CD4-positive, CD25-positive, alpha-beta regulatory T cell (primary cell): ENCODE results near the gene FAM236D. TPM values are rescaled to one million over a fixed set of nuclear protein-coding genes. Genes with fewer than 3 reads are reported as not detected.
"Not testable (repeated sequence)": the region's sequence is repeated elsewhere in the genome, so short reads cannot be mapped to it uniquely, and the experiment has no call there.

ENCODE experiments used
- ATAC-seq, 2 donors: fragments of 150-1000 bp; cut with Tn5 transposase; one replicate each; pipeline ENCODE4 v1.10.0; 2021; ENCODE audit warnings: low read depth in 2 of 2, moderate number of reproducible peaks in 2 of 2, moderate library complexity in 1 of 2
- DNase-seq, 3 donors: peaks; one replicate each; pipeline versions ENCODE4 v3.0.0 to v3.0.0-alpha.2; 2012 to 2022; ENCODE audit warnings: mixed read lengths in 1 of 3
- H3K27ac ChIP-seq: one replicate; pipeline ENCODE4 v1.7.0; 2013; ENCODE audit warnings: mild to moderate bottlenecking, low read length; ENCODE audit not compliant: insufficient read depth, poor library complexity, severe bottlenecking
- H3K27me3 ChIP-seq: one replicate; pipeline ENCODE4 v1.7.0; 2013; ENCODE audit warnings: low read length; ENCODE audit not compliant: control insufficient read depth, insufficient read depth
- H3K36me3 ChIP-seq: one replicate; pipeline ENCODE4 v1.7.0; 2013; ENCODE audit warnings: mild to moderate bottlenecking, low read length, moderate library complexity; ENCODE audit not compliant: control insufficient read depth, insufficient read depth
- H3K4me1 ChIP-seq: 2 replicates; pipeline ENCODE4 v1.7.0; 2013; ENCODE audit warnings: mild to moderate bottlenecking, low read length; ENCODE audit not compliant: insufficient read depth, control insufficient read depth, poor library complexity, severe bottlenecking
- H3K4me3 ChIP-seq: one replicate; pipeline ENCODE4 v1.7.0; 2013; ENCODE audit warnings: low read depth, mild to moderate bottlenecking, low read length, moderate library complexity
- H3K9me3 ChIP-seq, 2 experiments: 1 replicate in 1 of 2; 2 replicates in 1 of 2; pipeline ENCODE4 v1.7.0; 2013; ENCODE audit warnings: low read length in 2 of 2, mild to moderate bottlenecking in 1 of 2, moderate library complexity in 1 of 2; ENCODE audit not compliant: control insufficient read depth in 2 of 2
- H3K27ac Mint-ChIP-seq, 3 donors: one replicate each; pipeline ENCODE4 v1.8.0; 2020 to 2022; ENCODE audit warnings: mild to moderate bottlenecking in 3 of 3, mixed read lengths in 3 of 3, moderate library complexity in 2 of 3
- H3K27me3 Mint-ChIP-seq: one replicate; pipeline ENCODE4 v1.8.0; 2022; ENCODE audit warnings: mild to moderate bottlenecking, mixed read lengths
- H3K36me3 Mint-ChIP-seq: one replicate; pipeline ENCODE4 v1.8.0; 2020; ENCODE audit warnings: mixed read lengths
- H3K4me1 Mint-ChIP-seq, 4 donors: one replicate each; pipeline ENCODE4 v1.8.0; 2020 to 2022; ENCODE audit warnings: mixed read lengths in 4 of 4, mild to moderate bottlenecking in 1 of 4
- H3K4me3 Mint-ChIP-seq, 4 donors: one replicate each; pipeline ENCODE4 v1.8.0; 2020 to 2022; ENCODE audit warnings: mild to moderate bottlenecking in 4 of 4, mixed read lengths in 4 of 4, moderate library complexity in 3 of 4
- H3K9me3 Mint-ChIP-seq, 7 donors: one replicate each; pipeline ENCODE4 v1.8.0; 2020 to 2022; ENCODE audit warnings: mixed read lengths in 7 of 7, mild to moderate bottlenecking in 3 of 7, moderate library complexity in 2 of 7
- polyA plus RNA-seq, 4 donors: library from polyadenylated mRNA; unstranded; fragments of 300-500 nt; fragmentation: Illumina TruSeq; gene quantifications; one replicate each; pipeline ENCODE4 v1.2.3, GENCODE V29; 2021
- total RNA-seq: library from RNA; stranded (reverse); gene quantifications from one replicate; pipeline ENCODE4 v1.2.3, GENCODE V29; 2022

Gene FAM236D
- total and polyA plus RNA-seq, 5 donors from 2014 or later = not detected

DNA sequence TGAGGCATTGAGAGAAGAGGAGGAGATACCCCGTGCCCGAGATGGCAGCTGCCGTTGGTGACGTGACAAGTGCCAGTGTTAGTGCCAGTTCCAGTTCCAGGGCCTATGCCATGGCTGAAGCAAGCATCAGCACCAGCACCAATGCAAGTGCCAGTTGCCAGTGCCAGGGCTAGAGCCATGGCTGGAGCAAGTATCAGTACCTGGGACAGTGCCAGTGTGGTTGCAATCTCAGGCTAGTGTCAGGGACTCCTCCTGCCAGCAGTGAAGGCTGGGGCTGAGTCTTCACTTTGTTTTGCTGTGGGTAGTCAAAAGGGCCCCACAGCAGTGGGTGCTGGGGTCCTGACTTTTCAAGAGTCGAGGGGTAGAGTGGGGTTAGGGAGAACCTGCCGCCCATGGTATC, 29.9 kb downstream of the FAM236D start:
- H3K27ac Mint-ChIP-seq, H3K27me3 ChIP-seq, DNase-seq, H3K9me3 ChIP-seq, H3K36me3 Mint-ChIP-seq, H3K36me3 ChIP-seq, H3K27ac ChIP-seq, H3K4me1 Mint-ChIP-seq, H3K4me3 Mint-ChIP-seq, H3K27me3 Mint-ChIP-seq, H3K4me3 ChIP-seq, ATAC-seq, H3K4me1 ChIP-seq, H3K9me3 Mint-ChIP-seq: not testable (repeated sequence)

DNA sequence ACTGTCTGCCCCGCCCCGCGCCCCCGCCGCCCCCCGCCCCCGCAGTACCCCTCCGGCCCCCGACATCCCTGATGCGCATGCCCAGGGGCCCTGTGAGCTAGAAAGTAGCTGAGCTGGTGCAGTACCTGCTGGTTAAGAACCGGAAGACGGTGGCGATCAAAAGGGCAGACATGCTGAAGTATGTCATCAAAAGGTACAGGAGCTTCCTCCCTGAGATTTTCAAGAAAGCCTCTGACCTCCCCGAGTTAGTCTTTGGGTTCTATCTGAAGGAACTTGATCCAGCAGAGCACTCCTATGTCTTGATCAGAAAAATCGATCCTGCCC, 30.6 kb downstream of the FAM236D start:
- not testable (repeated sequence) for H3K4me1 Mint-ChIP-seq, H3K4me3 ChIP-seq, H3K27ac Mint-ChIP-seq, H3K4me1 ChIP-seq, H3K9me3 Mint-ChIP-seq, H3K27ac ChIP-seq, DNase-seq, H3K9me3 ChIP-seq, H3K27me3 Mint-ChIP-seq, H3K4me3 Mint-ChIP-seq, H3K36me3 Mint-ChIP-seq, H3K27me3 ChIP-seq, H3K36me3 ChIP-seq
- peak; percentile 80 to 87 for ATAC-seq

DNA sequence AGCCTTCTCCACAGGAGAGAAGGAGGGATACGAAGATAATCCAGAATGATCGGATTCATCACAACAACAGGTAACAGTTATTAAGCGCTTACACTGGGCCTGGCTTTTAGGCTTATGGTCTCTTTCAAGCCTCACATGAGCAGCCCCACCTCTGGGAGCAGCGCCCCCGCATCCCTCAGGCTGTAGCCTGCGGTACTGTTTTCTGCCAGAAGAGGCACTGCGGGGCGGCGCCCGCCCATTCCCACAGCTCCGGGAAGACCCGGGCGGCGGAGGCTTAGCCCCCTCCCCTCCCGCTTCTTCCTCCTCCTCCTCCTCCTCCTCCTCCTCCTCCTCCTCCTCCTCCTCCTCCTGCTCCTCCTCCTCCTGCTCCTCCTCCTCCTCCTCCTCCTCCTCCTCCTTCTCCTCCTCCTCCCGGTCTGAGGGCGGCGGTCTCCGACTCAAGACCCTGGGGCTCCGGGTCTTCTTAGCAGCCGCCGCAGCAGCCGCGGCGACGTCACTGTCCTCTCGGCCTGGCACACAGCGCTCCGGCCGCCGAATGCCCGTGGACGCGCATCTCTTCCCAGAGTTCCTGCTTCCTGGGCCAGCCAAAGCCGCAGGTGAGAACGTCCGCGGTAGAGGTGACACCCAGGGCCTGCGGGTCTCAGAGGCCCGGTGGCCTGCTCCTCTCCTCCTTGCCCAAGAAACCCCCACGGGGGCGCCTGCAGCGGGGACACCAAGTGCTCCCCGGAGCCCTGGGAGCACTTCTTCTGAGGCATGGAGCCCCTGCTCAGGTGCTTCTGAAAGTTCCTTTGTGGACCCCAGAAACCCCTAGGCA, 31.1 kb downstream of the FAM236D start, which contains the start of gene DMRTC1B:
Gene DMRTC1B (plus strand): TSS at position 238 of the 814 bp plus-strand sequence. CDS start 68,246 bp downstream, outside the sequence.
- not testable (repeated sequence) for H3K9me3 ChIP-seq, H3K27me3 Mint-ChIP-seq, H3K4me1 ChIP-seq, H3K36me3 ChIP-seq, H3K27ac Mint-ChIP-seq, H3K4me3 Mint-ChIP-seq, H3K4me3 ChIP-seq, H3K4me1 Mint-ChIP-seq, H3K27me3 ChIP-seq, DNase-seq, H3K27ac ChIP-seq, H3K9me3 Mint-ChIP-seq, H3K36me3 Mint-ChIP-seq
- ATAC-seq = peak; percentile 73 to 75

DNA sequence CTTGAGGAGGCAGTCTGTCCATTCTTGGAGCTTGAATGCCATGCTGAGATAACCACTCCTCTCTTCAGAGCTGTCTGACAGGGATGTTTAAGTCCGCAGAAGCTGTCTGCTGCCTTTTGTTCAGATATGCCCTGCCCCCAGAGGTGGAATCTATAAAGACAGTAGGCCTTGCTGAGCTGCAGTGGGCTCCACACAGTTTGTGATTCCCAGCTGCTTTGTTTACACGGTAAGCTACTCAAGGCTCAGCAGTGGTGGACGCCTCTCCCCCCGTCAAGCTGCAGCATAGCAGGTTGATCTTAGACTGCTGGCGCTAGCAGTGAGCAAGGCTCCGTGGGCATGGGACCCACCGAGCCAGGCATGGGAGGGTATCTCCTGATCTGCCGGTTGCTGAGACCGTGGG, 47.6 kb downstream of the FAM236D start:
- H3K27ac Mint-ChIP-seq, H3K4me3 Mint-ChIP-seq, DNase-seq, H3K9me3 Mint-ChIP-seq, H3K27me3 ChIP-seq, H3K9me3 ChIP-seq, H3K4me1 ChIP-seq, H3K27me3 Mint-ChIP-seq, H3K4me3 ChIP-seq, ATAC-seq, H3K27ac ChIP-seq, H3K36me3 ChIP-seq, H3K4me1 Mint-ChIP-seq, H3K36me3 Mint-ChIP-seq: not testable (repeated sequence)

Other genes with a start within 250 kb of the FAM236D start
- 21.7 TPM for gene HDAC8, start 235.4 kb downstream of the FAM236D start, total RNA-seq
- gene HDAC8, start 235.4 kb downstream of the FAM236D start, polyA plus RNA-seq = 10 to 100 TPM; 14.0 to 22.4 (median 16.1) TPM
- gene PHKA1, start 93.9 kb downstream of the FAM236D start, total RNA-seq = 0.30 TPM
- gene PHKA1, start 93.9 kb downstream of the FAM236D start, polyA plus RNA-seq = under 1 TPM in 1 of 4 donors, not detected in 3; 0.08 TPM
- 1.3 TPM for gene DMRTC1B, start 31.3 kb downstream of the FAM236D start, total RNA-seq
- 1 to 10 TPM in 1 of 4 donors, under 1 TPM in 3; 0.31 to 1.7 (median 0.47) TPM for gene DMRTC1B, start 31.3 kb downstream of the FAM236D start, polyA plus RNA-seq
- not detected for gene FAM236B, start 25.6 kb downstream of the FAM236D start, total RNA-seq
- gene FAM236B, start 25.6 kb downstream of the FAM236D start, polyA plus RNA-seq = not detected
- gene FAM236C, start 104.4 kb upstream of the FAM236D start, total RNA-seq = not detected
- not detected for gene FAM236C, start 104.4 kb upstream of the FAM236D start, polyA plus RNA-seq
- gene FAM236A, start 130.0 kb upstream of the FAM236D start, total RNA-seq = not detected
- not detected for gene FAM236A, start 130.0 kb upstream of the FAM236D start, polyA plus RNA-seq
- gene DMRTC1, start 135.6 kb upstream of the FAM236D start, total RNA-seq = not detected
- under 1 TPM in 2 of 4 donors, not detected in 2; 0.21 to 0.26 TPM for gene DMRTC1, start 135.6 kb upstream of the FAM236D start, polyA plus RNA-seq
- not detected for gene PABPC1L2B, start 194.7 kb upstream of the FAM236D start, total RNA-seq
- gene PABPC1L2B, start 194.7 kb upstream of the FAM236D start, polyA plus RNA-seq = not detected